HG03469 (cell line): Measurements from ENCODE around the gene CDHR2.

Source experiments
- ATAC-seq: cut with Tn5 transposase; IDR thresholded peaks from one replicate; pipeline ENCODE4 v1.9.1; 2021; ENCODE audit warnings: mild to moderate bottlenecking, moderate library complexity, moderate number of reproducible peaks; ENCODE audit not compliant: unreplicated experiment

The CDHR2 gene

GRCh38 chr5:176612008-176612407 lies 62.9 kb downstream of the CDHR2 start:
- ATAC-seq, result no peak

GRCh38 chr5:176612855-176613254 lies 63.7 kb downstream of the CDHR2 start:
- no peak for ATAC-seq

- no peak for ATAC-seq
These were observed 65.8 kb downstream of the CDHR2 start for GRCh38 chr5:176614805-176615478.

- ATAC-seq, result no peak
These were observed 67.4 kb downstream of the CDHR2 start for GRCh38 chr5:176616511-176616910.

GRCh38 chr5:176618783-176619182 lies 69.6 kb downstream of the CDHR2 start:
- no peak for ATAC-seq

GRCh38 chr5:176619203-176619568 lies 70.0 kb downstream of the CDHR2 start:
- ATAC-seq, result peak; percentile 48

GRCh38 chr5:176619569-176620332 lies 70.6 kb downstream of the CDHR2 start:
- no peak for ATAC-seq

GRCh38 chr5:176620333-176620981 lies 71.3 kb downstream of the CDHR2 start:
- ATAC-seq, result no peak

GRCh38 chr5:176621661-176622079 lies 72.5 kb downstream of the CDHR2 start:
- no peak for ATAC-seq

GRCh38 chr5:176624142-176624541 lies 75.0 kb downstream of the CDHR2 start:
- ATAC-seq, result no peak

GRCh38 chr5:176624938-176625337 lies 75.8 kb downstream of the CDHR2 start:
- no peak for ATAC-seq

GRCh38 chr5:176625512-176625911 lies 76.4 kb downstream of the CDHR2 start:
- no peak for ATAC-seq

- no peak for ATAC-seq
These were observed 77.1 kb downstream of the CDHR2 start for GRCh38 chr5:176625966-176626875.

- ATAC-seq, result no peak
These were observed 77.7 kb downstream of the CDHR2 start for GRCh38 chr5:176626876-176627236.

GRCh38 chr5:176627582-176627981 lies 78.4 kb downstream of the CDHR2 start:
- no peak for ATAC-seq

- ATAC-seq, result no peak
These were observed 79.5 kb downstream of the CDHR2 start for GRCh38 chr5:176628406-176629228.

- no peak for ATAC-seq
These were observed 80.2 kb downstream of the CDHR2 start for GRCh38 chr5:176629317-176629852.

- no peak for ATAC-seq
These were observed 80.9 kb downstream of the CDHR2 start, which contains the start of the genes EIF4E1B and SNCB for GRCh38 chr5:176629853-176630680. Gene EIF4E1B (plus strand): TSS chr5:176630675. CDS start chr5:176642788, 12,113 bp downstream. Gene SNCB (minus strand): TSS chr5:176630534. CDS start chr5:176629654, 880 bp downstream.
